H1 (cell line): ENCODE data around the gene DPYSL4. TPM values are rescaled to one million over a fixed set of nuclear protein-coding genes. Genes with fewer than 3 reads are reported as not detected.

ENCODE experiments used
- CTCF ChIA-PET: fragments of 300-600 bp; sonication (Branson Sonifier 250); formaldehyde crosslinking; loops from one replicate; lab custom pipeline; 2021; ENCODE audit not compliant: partially characterized antibody; lab: Charles Lee
- POLR2A ChIA-PET: fragments of 300-600 bp; sonication (Branson Sonifier 250); formaldehyde crosslinking; loops from one replicate; lab custom pipeline; 2021; ENCODE audit warnings: inconsistent platforms; ENCODE audit not compliant: partially characterized antibody; lab: Charles Lee
- DNase-seq, 2 experiments: peaks; one replicate each; pipeline versions ENCODE4 v3.0.0 to v3.0.0-alpha.2; 2010 to 2022; ENCODE audit warnings: low spot score in 2 of 2, low read depth in 1 of 2, mixed read lengths in 1 of 2
- FAIRE-seq: peaks from 2 replicates; lab custom pipeline; 2011; peaks lifted over from hg19 to GRCh38; lab: Jason Lieb, UNC
- H2AFZ ChIP-seq: 2 replicates; pipeline ENCODE4 v1.8.1; 2012; ENCODE audit warnings: low read length, inconsistent platforms
- H2AK5ac ChIP-seq: 2 replicates; pipeline ENCODE4 v1.6.1; 2013; ENCODE audit warnings: low read depth, low read length
- H2BK120ac ChIP-seq: replicated peaks from 2 replicates; pipeline ENCODE3; 2013; ENCODE audit warnings: low read depth, low read length, inconsistent platforms
- H2BK12ac ChIP-seq: 2 replicates; pipeline ENCODE4 v1.6.1; 2013; ENCODE audit warnings: low read depth, low read length
- H2BK15ac ChIP-seq: 2 replicates; pipeline ENCODE4 v1.6.1; 2013; ENCODE audit warnings: low read length
- H2BK20ac ChIP-seq: 2 replicates; pipeline ENCODE4 v1.6.1; 2013; ENCODE audit warnings: low read length
- H2BK5ac ChIP-seq: 2 replicates; pipeline ENCODE4 v1.6.1; 2013; ENCODE audit warnings: low read depth, low read length
- H3K14ac ChIP-seq: 2 replicates; pipeline ENCODE4 v1.6.1; 2013; ENCODE audit warnings: inconsistent platforms; ENCODE audit not compliant: insufficient read length
- H3K18ac ChIP-seq: 2 replicates; pipeline ENCODE4 v1.6.1; 2013; ENCODE audit warnings: low read length; ENCODE audit errors: extremely low read depth
- H3K23ac ChIP-seq: 2 replicates; pipeline ENCODE4 v1.6.1; 2013; ENCODE audit warnings: inconsistent platforms; ENCODE audit not compliant: insufficient read length
- H3K23me2 ChIP-seq: 2 replicates; pipeline ENCODE4 v1.6.1; 2013; ENCODE audit warnings: low read depth, low read length
- H3K27ac ChIP-seq: 2 replicates; pipeline ENCODE4 v1.6.1; 2011; ENCODE audit warnings: low read depth, low read length, inconsistent platforms
- H3K27me3 ChIP-seq, 4 experiments: replicated peaks in 1 of 4; 1 replicate in 1 of 4; 2 replicates in 3 of 4; pipeline versions ENCODE4 v1.6.1 to v1.8.1; 2011 to 2013; ENCODE audit warnings: low read length in 3 of 4, mild to moderate bottlenecking in 3 of 4, inconsistent platforms in 2 of 4, mixed read lengths in 2 of 4, moderate library complexity in 1 of 4; ENCODE audit not compliant: control insufficient read depth in 3 of 4, insufficient read depth in 3 of 4; ENCODE audit errors: extremely low read depth in 1 of 4
- H3K36me3 ChIP-seq, 4 experiments: 2 replicates each; pipeline versions ENCODE4 v1.6.1 to v1.8.1; 2011 to 2013; ENCODE audit warnings: mild to moderate bottlenecking in 4 of 4, low read length in 3 of 4, moderate library complexity in 2 of 4, control low read depth in 1 of 4, inconsistent platforms in 1 of 4; ENCODE audit not compliant: insufficient read depth in 4 of 4, control insufficient read depth in 2 of 4
- H3K4ac ChIP-seq: replicated peaks from 2 replicates; pipeline ENCODE3; 2013; ENCODE audit warnings: low read length, low read depth, mixed read lengths, inconsistent platforms; ENCODE audit not compliant: insufficient read length
- H3K4me1 ChIP-seq, 4 experiments: replicated peaks in 1 of 4; 1 replicate in 1 of 4; 2 replicates in 3 of 4; pipeline versions ENCODE4 v1.6.1 to v1.8.1; 2011 to 2013; ENCODE audit warnings: low read length in 3 of 4, inconsistent platforms in 2 of 4, mixed read lengths in 1 of 4; ENCODE audit not compliant: insufficient read depth in 4 of 4, control insufficient read depth in 3 of 4
- H3K4me2 ChIP-seq, 2 experiments: 2 replicates each; pipeline versions ENCODE4 v1.6.1 to v1.8.1; 2011 to 2013; ENCODE audit warnings: low read depth in 2 of 2, low read length in 2 of 2, control low read depth in 1 of 2, inconsistent platforms in 1 of 2, mild to moderate bottlenecking in 1 of 2; ENCODE audit not compliant: insufficient read depth in 1 of 2
- H3K4me3 ChIP-seq, 4 experiments: fragments of 200-600, 300-600 bp in 1 of 4; sonication (generic), shearing (Covaris generic), sonication (Bioruptor Twin) in 1 of 4; 2 replicates each; pipeline versions ENCODE4 v1.5.1 to v1.8.1; 2011 to 2016; ENCODE audit warnings: low read length in 4 of 4, low read depth in 3 of 4, control low read depth in 2 of 4, inconsistent platforms in 2 of 4, mild to moderate bottlenecking in 2 of 4, mixed read lengths in 1 of 4, moderate library complexity in 1 of 4; ENCODE audit not compliant: insufficient read depth in 2 of 4; ENCODE audit errors: extremely low read depth in 1 of 4
- H3K56ac ChIP-seq: replicated peaks from 2 replicates; pipeline ENCODE3; 2013; ENCODE audit warnings: low read depth, mild to moderate bottlenecking, mixed read lengths, low read length, inconsistent platforms; ENCODE audit not compliant: insufficient read length
- H3K79me1 ChIP-seq: 2 replicates; pipeline ENCODE4 v1.6.1; 2013; ENCODE audit warnings: low read depth, low read length, control low read depth
- H3K79me2 ChIP-seq, 2 experiments: 2 replicates each; pipeline versions ENCODE4 v1.6.1 to v1.8.1; 2012 to 2013; ENCODE audit warnings: low read length in 2 of 2, mild to moderate bottlenecking in 2 of 2, inconsistent platforms in 1 of 2; ENCODE audit not compliant: insufficient read depth in 2 of 2, control insufficient read depth in 1 of 2
- H3K9ac ChIP-seq, 4 experiments: replicated peaks in 1 of 4; 1 replicate in 1 of 4; 2 replicates in 3 of 4; pipeline versions ENCODE4 v1.6.1 to v1.8.1; 2011 to 2013; ENCODE audit warnings: low read depth in 3 of 4, low read length in 3 of 4, control low read depth in 2 of 4, mild to moderate bottlenecking in 2 of 4, moderate library complexity in 2 of 4, inconsistent platforms in 1 of 4; ENCODE audit errors: extremely low read depth in 1 of 4
- H3K9me3 ChIP-seq, 2 experiments: 2 replicates each; pipeline versions ENCODE4 v1.6.1 to v1.8.1; 2012 to 2013; ENCODE audit warnings: mild to moderate bottlenecking in 2 of 2, moderate library complexity in 2 of 2, control low read depth in 1 of 2, inconsistent platforms in 1 of 2, low read depth in 1 of 2, low read length in 1 of 2, mixed read lengths in 1 of 2; ENCODE audit not compliant: insufficient read depth in 2 of 2
- H4K20me1 ChIP-seq, 2 experiments: replicated peaks in 1 of 2; 2 replicates each; pipeline versions ENCODE3 to v1.8.1; 2011 to 2013; ENCODE audit warnings: inconsistent platforms in 2 of 2, low read length in 2 of 2, mild to moderate bottlenecking in 1 of 2; ENCODE audit not compliant: insufficient read depth in 2 of 2, control insufficient read depth in 1 of 2
- H4K5ac ChIP-seq: 2 replicates; pipeline ENCODE4 v1.6.1; 2013; ENCODE audit warnings: low read length, low read depth, mixed read lengths, inconsistent platforms; ENCODE audit not compliant: insufficient read length
- H4K8ac ChIP-seq: 2 replicates; pipeline ENCODE4 v1.8.0; 2013; ENCODE audit warnings: mild to moderate bottlenecking, moderate library complexity, low read length, inconsistent platforms; ENCODE audit not compliant: insufficient read depth; ENCODE audit errors: extremely low read depth
- H4K91ac ChIP-seq: replicated peaks from 2 replicates; pipeline ENCODE3; 2013; ENCODE audit warnings: low read length, mixed read lengths, inconsistent platforms; ENCODE audit not compliant: insufficient read length
- ASH2L ChIP-seq: fragments of 200-600, 300-600 bp; sonication (generic); IDR thresholded peaks from one replicate; pipeline ENCODE4 v1.7.1; 2017; ENCODE audit warnings: low read length
- CHD1 ChIP-seq: IDR thresholded peaks from 2 replicates; pipeline ENCODE4 v1.6.1; 2012; ENCODE audit warnings: low read depth, low read length, improper control_type of control experiment
- EP300 ChIP-seq, 2 experiments: IDR thresholded peaks; 1 replicate in 1 of 2; 2 replicates in 1 of 2; pipeline ENCODE4 v1.6.1; 2011 to 2012; ENCODE audit warnings: low read depth in 2 of 2, low read length in 2 of 2, mild to moderate bottlenecking in 2 of 2, borderline replicate concordance in 1 of 2, inconsistent platforms in 1 of 2, moderate library complexity in 1 of 2
- GTF2F1 ChIP-seq: IDR thresholded peaks from 2 replicates; pipeline ENCODE4 v1.6.1; 2012; ENCODE audit warnings: low read depth, low read length, improper control_type of control experiment, borderline replicate concordance
- RBBP5 ChIP-seq: IDR thresholded peaks from 2 replicates; pipeline ENCODE4 v1.7.1; 2012; ENCODE audit warnings: low read depth, mild to moderate bottlenecking, inconsistent platforms, low read length, moderate library complexity, borderline replicate concordance
- RXRA ChIP-seq: IDR thresholded peaks from 2 replicates; pipeline ENCODE4 v1.6.1; 2011; ENCODE audit warnings: low read depth, mild to moderate bottlenecking, low read length, moderate library complexity; ENCODE audit not compliant: insufficient read depth
- SIX5 ChIP-seq: IDR thresholded peaks from 2 replicates; pipeline ENCODE4 v1.6.1; 2011; ENCODE audit warnings: mild to moderate bottlenecking, low read depth, low read length
- TBP ChIP-seq: IDR thresholded peaks from 2 replicates; pipeline ENCODE4 v1.6.1; 2011; ENCODE audit warnings: low read depth, low read length, improper control_type of control experiment
- YY1 ChIP-seq: IDR thresholded peaks from 2 replicates; pipeline ENCODE4 v1.6.1; 2011; ENCODE audit warnings: low read depth, mild to moderate bottlenecking, low read length
- WGBS, 2 experiments: shearing (Covaris generic) in 1 of 2; methylation state at CpG; one replicate each; pipeline versions ENCODE4 v1.1.6 to v1.1.7; 2013 to 2015; ENCODE audit warnings: low lambda C conversion rate in 2 of 2, mixed read lengths in 2 of 2, inconsistent platforms in 1 of 2, low coverage in 1 of 2, missing lambda C conversion rate in 1 of 2; ENCODE audit not compliant: insufficient replicate concordance in 2 of 2, insufficient coverage in 1 of 2, insufficient read length in 1 of 2; ENCODE audit errors: extremely low coverage in 1 of 2, missing lambda C conversion rate in 1 of 2; 5-methylcytosine and 5-hydroxymethylcytosine counted together
- polyA plus RNA-seq, 7 experiments: library from polyadenylated mRNA; depleted of rRNA in 3 of 7; stranded (reverse) in 5 of 7; unstranded in 2 of 7; fragments of >200 nt in 5 of 7; fragments of 200-250 nt in 2 of 7; gene quantifications; 1 replicate in 5 of 7; 2 replicates in 1 of 7; 4 replicates in 1 of 7; pipeline versions ENCODE4 v1.2.1 to v1.2.3, GENCODE V29; 2011 to 2013; ENCODE audit warnings: missing spikeins in 2 of 7, mixed read lengths in 2 of 7
- total RNA-seq: library from RNA; stranded (reverse); fragmentation: NEBNext Ultra II Directional; extraction: Animal tissue kit (Norgen Biotek cat#: 25700); gene quantifications from 2 replicates; pipeline ENCODE4 v1.2.1, GENCODE V29; 2021

The DPYSL4 gene
- total and polyA plus RNA-seq, 2 of the 8 experiments (the other 6 are each of a cell fraction or from before 2014, with no cell fraction given) = 12.9 to 15.2 TPM

GRCh38 chr10:132162021-132162531, 24.7 kb upstream of the DPYSL4 start:
- no peak overlapping the region for H2BK5ac ChIP-seq
- no peak overlapping the region for H4K8ac ChIP-seq
- no peak overlapping the region for H3K23ac ChIP-seq
- no peaks in the 10 kb centered on the region for H3K79me1 ChIP-seq
- no peak overlapping the region for H3K4ac ChIP-seq
- no peak overlapping the region for H3K14ac ChIP-seq
- CTCF ChIA-PET = interaction anchor here (0.6 to 2.3 kb wide), 5 partner anchors 14 to 186 kb away, joined by 3 to 9 read pairs (median 3); no protein-coding TSS in a partner anchor
- H3K23me2 ChIP-seq = peaks cover 4% of the 10 kb centered on the region; the same call in 1 of the 2 replicates
- peaks cover 0 to 17% (median 12%) of the 10 kb centered on the region in 4 experiments; a peak in 6 of 7 replicates for H3K4me1 ChIP-seq
- DNase-seq (no peak), FAIRE-seq (no peak)
- no peak overlapping the region for H2BK120ac ChIP-seq
- 86% methylated on average over 12 of the region's 12 CpGs; no CpG with 5 or more reads in 1 of the 2 experiments for WGBS, 2 experiments
- H2AFZ ChIP-seq = no peak overlapping the region
- H2BK15ac ChIP-seq = peak overlapping the region; percentile 88; the same call in 1 of the 2 replicates
- H4K20me1 ChIP-seq = no peaks in the 10 kb centered on the region
- no peak overlapping the region for H2AK5ac ChIP-seq
- H3K4me2 ChIP-seq = no peak overlapping the region; a peak in 1 of 4 replicates
- no peak overlapping the region for H3K4me3 ChIP-seq
- H4K91ac ChIP-seq = peak overlapping the region; percentile 73
- no peak overlapping the region for H2BK20ac ChIP-seq
- no peak overlapping the region for H3K27ac ChIP-seq
- no peak overlapping the region; the same call in 1 of the 2 replicates for H3K18ac ChIP-seq
- H2BK12ac ChIP-seq = peak overlapping the region; percentile 77; the same call in 1 of the 2 replicates
- POLR2A ChIA-PET = interaction anchor here (0.6 to 1.5 kb wide), 4 partner anchors 11 to 261 kb away, joined by 3 to 5 read pairs (median 4); partner anchors contain the start of gene PPP2R2D
- no peaks in the 10 kb centered on the region for H3K9me3 ChIP-seq
- no peak overlapping the region for H4K5ac ChIP-seq
- H3K9ac ChIP-seq = no peak overlapping the region
- no peak overlapping the region for H3K56ac ChIP-seq
- H3K79me2 ChIP-seq = no peaks in the 10 kb centered on the region
- H3K36me3 ChIP-seq = no peaks in the 10 kb centered on the region
- TF ChIP-seq EP300 (IDR thresholded peaks at IDR 0.05; ENCODE audit: borderline replicate concordance in 1 of 2, low read depth in 2 of 2, low read length in 2 of 2) (no peak), SIX5 (no peak), RXRA (no peak), CHD1 (no peak), GTF2F1 (no peak), RBBP5 (no peak), TBP (no peak), ASH2L (no peak), YY1 (no peak)
- H3K27me3 ChIP-seq = no peaks in the 10 kb centered on the region; a peak in 1 of 7 replicates
